Duodenal mucosa (tissue), 2 donors: ENCODE measurements around the gene METTL8.

Experiments used
- H3K27ac ChIP-seq: one replicate; pipeline ENCODE4 v1.7.0; 2013; ENCODE audit warnings: low read depth, low read length
- H3K27me3 ChIP-seq, 2 donors: one replicate each; pipeline ENCODE4 v1.7.0; 2013; ENCODE audit warnings: low read length in 2 of 2, control low read depth in 1 of 2; ENCODE audit not compliant: insufficient read depth in 2 of 2, control insufficient read depth in 1 of 2
- H3K36me3 ChIP-seq, 2 donors: one replicate each; pipeline ENCODE4 v1.7.0; 2013; ENCODE audit warnings: low read length in 2 of 2, control low read depth in 1 of 2; ENCODE audit not compliant: insufficient read depth in 2 of 2, control insufficient read depth in 1 of 2
- H3K4me1 ChIP-seq, 2 donors: one replicate each; pipeline ENCODE4 v1.7.0; 2013; ENCODE audit warnings: low read length in 2 of 2, control low read depth in 1 of 2; ENCODE audit not compliant: insufficient read depth in 2 of 2, control insufficient read depth in 1 of 2
- H3K4me3 ChIP-seq, 2 donors: one replicate each; pipeline ENCODE4 v1.7.0; 2013; ENCODE audit warnings: low read length in 2 of 2, low read depth in 1 of 2
- H3K9ac ChIP-seq, 2 donors: one replicate each; pipeline ENCODE4 v1.7.0; 2013; ENCODE audit warnings: low read length in 2 of 2, low read depth in 1 of 2
- H3K9me3 ChIP-seq, 2 donors: one replicate each; pipeline ENCODE4 v1.7.0; 2013; ENCODE audit warnings: low read length in 2 of 2, control low read depth in 1 of 2; ENCODE audit not compliant: control insufficient read depth in 1 of 2

The METTL8 gene

GRCh38 chr2:171433763-171434012 lies at the start of gene METTL8:
Gene METTL8, minus strand, starts transcription at chr2:171433990. Its CDS starts 41,805 bp downstream, at chr2:171392185.
- peak within 1 kb of the TSS; percentile 97 for H3K27ac ChIP-seq
- H3K27me3 ChIP-seq, result no peaks in the 10 kb centered on the region
- no peaks in the 10 kb centered on the region for H3K9me3 ChIP-seq
- peak within 1 kb of the TSS; percentile 87 to 96 for H3K4me3 ChIP-seq
- peaks cover 17 to 27% of the 10 kb centered on the region in 2 donors for H3K4me1 ChIP-seq
- H3K9ac ChIP-seq, result peak within 1 kb of the TSS; percentile 81 to 92
- peaks cover 0 to 19% of the 10 kb centered on the region in 2 donors for H3K36me3 ChIP-seq

- Histone ChIP-seq H3K9ac (no peak overlapping the region), H3K27ac (no peak overlapping the region), H3K9me3 (no peaks in the 10 kb centered on the region), H3K27me3 (no peaks in the 10 kb centered on the region), H3K36me3 (peaks cover 8 to 12% of the 10 kb centered on the region in 2 donors), H3K4me1 (peaks cover 0 to 13% of the 10 kb centered on the region in 2 donors), H3K4me3 (no peak overlapping the region)
These were observed 49.1 kb upstream of the METTL8 start for GRCh38 chr2:171482877-171483276.

GRCh38 chr2:171482308-171482707 lies 48.5 kb upstream of the METTL8 start:
- Histone ChIP-seq H3K36me3 (peaks cover 8 to 12% of the 10 kb centered on the region in 2 donors), H3K4me3 (no peak overlapping the region), H3K4me1 (peaks cover 0 to 13% of the 10 kb centered on the region in 2 donors), H3K27ac (no peak overlapping the region), H3K9ac (no peak overlapping the region), H3K27me3 (no peaks in the 10 kb centered on the region), H3K9me3 (no peaks in the 10 kb centered on the region)

GRCh38 chr2:171480908-171481307 lies 47.1 kb upstream of the METTL8 start:
- Histone ChIP-seq H3K36me3 (peaks cover 8 to 14% of the 10 kb centered on the region in 2 donors), H3K9me3 (no peaks in the 10 kb centered on the region), H3K4me3 (no peak overlapping the region), H3K27ac (no peak overlapping the region), H3K4me1 (peaks cover 0 to 13% of the 10 kb centered on the region in 2 donors), H3K27me3 (no peaks in the 10 kb centered on the region), H3K9ac (no peak overlapping the region)

GRCh38 chr2:171479154-171479814 lies 45.5 kb upstream of the METTL8 start:
- Histone ChIP-seq H3K9ac (no peak overlapping the region), H3K36me3 (peaks cover 9 to 14% of the 10 kb centered on the region in 2 donors), H3K27me3 (no peaks in the 10 kb centered on the region), H3K27ac (no peak overlapping the region), H3K9me3 (no peaks in the 10 kb centered on the region), H3K4me1 (peaks cover 0 to 7% of the 10 kb centered on the region in 2 donors), H3K4me3 (no peak overlapping the region)

- Histone ChIP-seq H3K27ac (no peak overlapping the region), H3K36me3 (peaks cover 13 to 21% of the 10 kb centered on the region in 2 donors), H3K9me3 (no peaks in the 10 kb centered on the region), H3K4me1 (peaks cover 0 to 7% of the 10 kb centered on the region in 2 donors), H3K4me3 (no peak overlapping the region), H3K9ac (no peak overlapping the region), H3K27me3 (no peaks in the 10 kb centered on the region)
These were observed 44.6 kb upstream of the METTL8 start for GRCh38 chr2:171478345-171478744.

- Histone ChIP-seq H3K36me3 (peaks cover 15 to 23% of the 10 kb centered on the region in 2 donors), H3K27ac (no peak overlapping the region), H3K27me3 (no peaks in the 10 kb centered on the region), H3K9ac (no peak overlapping the region), H3K9me3 (no peaks in the 10 kb centered on the region), H3K4me1 (peaks cover 0 to 7% of the 10 kb centered on the region in 2 donors), H3K4me3 (no peak overlapping the region)
These were observed 42.2 kb upstream of the METTL8 start for GRCh38 chr2:171475979-171476378.

GRCh38 chr2:171470129-171470528 lies 36.3 kb upstream of the METTL8 start:
- Histone ChIP-seq H3K27ac (no peak overlapping the region), H3K9me3 (no peaks in the 10 kb centered on the region), H3K27me3 (no peaks in the 10 kb centered on the region), H3K4me3 (no peak overlapping the region), H3K9ac (no peak overlapping the region), H3K4me1 (no peaks in the 10 kb centered on the region), H3K36me3 (peaks cover 13 to 39% of the 10 kb centered on the region in 2 donors)

GRCh38 chr2:171469176-171469575 lies 35.4 kb upstream of the METTL8 start:
- Histone ChIP-seq H3K9ac (no peak overlapping the region), H3K4me3 (no peak overlapping the region), H3K4me1 (no peaks in the 10 kb centered on the region), H3K27ac (no peak overlapping the region), H3K36me3 (peaks cover 13 to 36% of the 10 kb centered on the region in 2 donors), H3K9me3 (no peaks in the 10 kb centered on the region), H3K27me3 (no peaks in the 10 kb centered on the region)

GRCh38 chr2:171460537-171460936 lies 26.7 kb upstream of the METTL8 start:
- Histone ChIP-seq H3K9me3 (no peaks in the 10 kb centered on the region), H3K27ac (no peak overlapping the region), H3K36me3 (peaks cover 11 to 30% of the 10 kb centered on the region in 2 donors), H3K4me1 (no peaks in the 10 kb centered on the region), H3K27me3 (no peaks in the 10 kb centered on the region), H3K9ac (no peak overlapping the region), H3K4me3 (no peak overlapping the region)
